Neural cell (in vitro differentiated cells): ENCODE data around the gene AVPI1. TPM values are rescaled to one million over a fixed set of nuclear protein-coding genes. Genes with fewer than 3 reads are reported as not detected.

ENCODE experiments used
- H2AFZ ChIP-seq: fragments of 200-600, 300-800 bp; sonication (generic), shearing (Covaris generic); 2 replicates; pipeline ENCODE4 v1.6.0; 2014; ENCODE audit warnings: low read depth, mild to moderate bottlenecking, antibody characterized with exemption, low read length, moderate library complexity
- H3F3A ChIP-seq: fragments of 200-600 bp; shearing (Covaris generic); 2 replicates; pipeline ENCODE4 v1.6.1; 2016; ENCODE audit warnings: mild to moderate bottlenecking, moderate library complexity, mixed read lengths, antibody characterized with exemption, low read length; ENCODE audit not compliant: insufficient read depth, poor library complexity, severe bottlenecking
- H3K27ac ChIP-seq: fragments of 200-600, 300-800 bp; sonication (generic), shearing (Covaris generic); 2 replicates; pipeline ENCODE4 v1.5.1; 2014; ENCODE audit warnings: mild to moderate bottlenecking, low read length, moderate library complexity
- H3K27me3 ChIP-seq: fragments of 300-800, 200-600 bp; sonication (generic), shearing (Covaris generic); 2 replicates; pipeline ENCODE4 v1.6.0; 2014; ENCODE audit warnings: mild to moderate bottlenecking, low read depth, low read length, moderate library complexity; ENCODE audit not compliant: insufficient read depth
- H3K36me3 ChIP-seq: fragments of 300-800, 200-600 bp; sonication (generic), shearing (Covaris generic); 2 replicates; pipeline ENCODE4 v1.5.1; 2014; ENCODE audit warnings: mild to moderate bottlenecking, antibody characterized with exemption, low read length, moderate library complexity; ENCODE audit not compliant: insufficient read depth
- H3K4me2 ChIP-seq: fragments of 300-800, 200-600 bp; sonication (generic), shearing (Covaris generic); 2 replicates; pipeline ENCODE4 v1.6.0; 2014; ENCODE audit warnings: mild to moderate bottlenecking, low read length
- H3K4me3 ChIP-seq: fragments of 300-800, 200-600 bp; sonication (generic), shearing (Covaris generic); 2 replicates; pipeline ENCODE4 v1.5.1; 2014; ENCODE audit warnings: mild to moderate bottlenecking, low read length, moderate library complexity
- H3K79me2 ChIP-seq: fragments of 200-600 bp; shearing (Covaris generic); replicated peaks from 2 replicates; pipeline ENCODE4 v1.6.0; 2014; ENCODE audit warnings: mild to moderate bottlenecking, low read length, moderate library complexity; ENCODE audit not compliant: insufficient read depth
- H3K9ac ChIP-seq: fragments of 300-800, 200-600 bp; sonication (generic), shearing (Covaris generic); 2 replicates; pipeline ENCODE4 v1.6.1; 2016; ENCODE audit warnings: mild to moderate bottlenecking, low read length, mixed read lengths
- H3K9me2 ChIP-seq: fragments of 200-600 bp; shearing (Covaris generic); 2 replicates; pipeline ENCODE4 v1.6.1; 2016; ENCODE audit warnings: mild to moderate bottlenecking, low read length, mixed read lengths; ENCODE audit not compliant: insufficient read depth
- H3K9me3 ChIP-seq: fragments of 200-600, 300-800 bp; sonication (generic), shearing (Covaris generic); 2 replicates; pipeline ENCODE4 v1.6.1; 2016; ENCODE audit warnings: mild to moderate bottlenecking, mixed run types, low read length, moderate library complexity, mixed read lengths
- H4K20me1 ChIP-seq: fragments of 200-600 bp; shearing (Covaris generic); 2 replicates; pipeline ENCODE4 v1.6.1; 2016; ENCODE audit warnings: mild to moderate bottlenecking, mixed run types; ENCODE audit not compliant: insufficient read depth
- CTCF ChIP-seq: fragments of 450-650 bp; IDR thresholded peaks from 2 replicates; pipeline ENCODE4 v1.5.1; 2014; ENCODE audit warnings: antibody characterized with exemption, mild to moderate bottlenecking, moderate library complexity; ENCODE audit not compliant: poor library complexity, severe bottlenecking
- EP300 ChIP-seq: fragments of 450-650 bp; conservative IDR thresholded peaks from 2 replicates; pipeline ENCODE4 v1.6.1; 2014; ENCODE audit warnings: antibody characterized with exemption, mild to moderate bottlenecking, moderate library complexity; ENCODE audit not compliant: poor library complexity, severe bottlenecking
- EZH2 ChIP-seq: fragments of 200-600, 300-800 bp; shearing (Covaris generic), sonication (generic); IDR thresholded peaks from 2 replicates; pipeline ENCODE4 v1.6.1; 2014; ENCODE audit warnings: antibody characterized with exemption, low read length, borderline replicate concordance, mild to moderate bottlenecking; ENCODE audit not compliant: insufficient read depth, poor library complexity, severe bottlenecking
- MXI1 ChIP-seq: fragments of 450-650 bp; conservative IDR thresholded peaks from 2 replicates; pipeline ENCODE4 v1.6.1; 2014; ENCODE audit warnings: antibody characterized with exemption, mild to moderate bottlenecking; ENCODE audit not compliant: poor library complexity, severe bottlenecking
- POLR2AphosphoS5 ChIP-seq: IDR thresholded peaks from 2 replicates; pipeline ENCODE4 v1.6.1; 2012
- RAD21 ChIP-seq: fragments of 450-650 bp; conservative IDR thresholded peaks from 2 replicates; pipeline ENCODE4 v1.6.1; 2014; ENCODE audit warnings: antibody characterized with exemption, mild to moderate bottlenecking, moderate library complexity
- REST ChIP-seq: IDR thresholded peaks from 2 replicates; pipeline ENCODE4 v1.6.1; 2012; ENCODE audit warnings: borderline replicate concordance
- SMC3 ChIP-seq: fragments of 450-650 bp; conservative IDR thresholded peaks from 2 replicates; pipeline ENCODE4 v1.6.1; 2014; ENCODE audit warnings: antibody characterized with exemption, mild to moderate bottlenecking, moderate library complexity; ENCODE audit not compliant: poor library complexity
- TAF1 ChIP-seq: IDR thresholded peaks from 2 replicates; pipeline ENCODE4 v1.6.1; 2012; ENCODE audit warnings: low read depth
- polyA plus RNA-seq: library from polyadenylated mRNA; depleted of rRNA; stranded (reverse); fragments of >200 nt; gene quantifications from 2 replicates; pipeline ENCODE4 v1.2.3, GENCODE V29; 2014

The AVPI1 gene
- polyA plus RNA-seq, 1 donor from 2014 or later, result 1.3 TPM

- H3K9ac ChIP-seq, result no peak overlapping the region
- no peak overlapping the region for H3K4me3 ChIP-seq
- H3K4me2 ChIP-seq, result no peak overlapping the region
- H3K27ac ChIP-seq, result no peak overlapping the region
- H3K9me2 ChIP-seq, result no peaks in the 10 kb centered on the region
- H3F3A ChIP-seq, result no peaks in the 10 kb centered on the region
- no peaks in the 10 kb centered on the region for H3K36me3 ChIP-seq
- H4K20me1 ChIP-seq, result no peaks in the 10 kb centered on the region
- TF ChIP-seq MXI1 (no peak), REST (no peak), TAF1 (no peak), EZH2 (no peak), CTCF (no peak), RAD21 (no peak), SMC3 (no peak), EP300 (no peak), POLR2AphosphoS5 (no peak)
- no peak overlapping the region for H2AFZ ChIP-seq
- peaks cover 3% of the 10 kb centered on the region for H3K27me3 ChIP-seq
- H3K79me2 ChIP-seq, result no peaks in the 10 kb centered on the region
- H3K9me3 ChIP-seq, result no peaks in the 10 kb centered on the region
Observed at GRCh38 chr10:97708167-97708566, 21.1 kb upstream of the AVPI1 start.

- Histone ChIP-seq H3K27me3 (no peaks in the 10 kb centered on the region), H4K20me1 (no peaks in the 10 kb centered on the region), H3K79me2 (no peaks in the 10 kb centered on the region), H2AFZ (no peak overlapping the region), H3K4me2 (no peak overlapping the region), H3K27ac (no peak overlapping the region), H3F3A (no peaks in the 10 kb centered on the region), H3K9me2 (no peaks in the 10 kb centered on the region), H3K9ac (no peak overlapping the region), H3K9me3 (no peaks in the 10 kb centered on the region), H3K36me3 (no peaks in the 10 kb centered on the region), H3K4me3 (no peak overlapping the region)
- TF ChIP-seq CTCF (no peak), SMC3 (no peak), POLR2AphosphoS5 (no peak), MXI1 (no peak), EP300 (no peak)
Observed at GRCh38 chr10:97707134-97707861, 20.3 kb upstream of the AVPI1 start.
